ENCODE data around the gene SDR42E1. TPM values are rescaled to one million over a fixed set of nuclear protein-coding genes. Genes with fewer than 3 reads are reported as not detected.

Gene SDR42E1
- total and polyA plus RNA-seq, 2 of the 4 experiments (the other 2 are of a cell fraction) = 0.44 to 0.72 TPM

DNA sequence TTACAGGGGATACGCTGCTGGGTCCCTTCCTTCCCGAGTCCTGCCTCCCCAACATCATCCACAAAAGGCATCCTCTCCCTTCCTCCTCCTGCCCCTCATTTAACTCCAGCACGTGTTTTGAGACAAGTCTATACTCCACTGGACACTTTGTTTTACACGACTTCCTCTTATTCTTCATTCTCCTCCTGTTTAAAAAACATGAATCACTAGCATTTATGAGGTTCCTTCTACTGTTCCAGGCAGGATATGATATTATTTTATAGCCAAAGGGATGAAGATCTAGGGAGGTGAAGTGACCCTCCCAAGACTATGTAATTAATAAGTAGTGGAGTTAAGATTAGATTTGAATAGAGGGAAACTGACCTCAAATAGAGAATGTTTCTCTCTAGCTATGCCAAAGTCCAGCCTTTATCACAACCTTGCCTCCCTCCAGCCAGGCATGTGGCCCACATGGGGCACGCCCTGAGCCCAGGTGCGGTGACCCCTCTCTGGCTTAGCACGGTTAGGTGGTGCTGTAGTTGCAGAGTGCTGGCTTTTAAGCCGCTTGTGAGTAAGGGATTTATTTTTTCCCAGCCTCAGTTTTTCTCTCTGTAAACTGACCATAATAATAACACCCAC lies 22.5 kb upstream of the SDR42E1 start:
- no peaks in the 10 kb centered on the region for H4K20me1 ChIP-seq (ENCODE audit: insufficient read depth, low read length)
- H3K27ac ChIP-seq (ENCODE audit: insufficient read depth, low read length) = peak overlapping the region; percentile 7
- no peaks in the 10 kb centered on the region for H3K36me3 ChIP-seq (ENCODE audit: control insufficient read depth, insufficient read depth, low read length)
- peak overlapping the region; percentile 69 for H3K4ac ChIP-seq (ENCODE audit: low read depth, low read length)
- H2BK120ac ChIP-seq (ENCODE audit: low read depth, low read length) = peak overlapping the region; percentile 74
- 76% methylated on average over 3 of the region's 8 CpGs; no CpG with 5 or more reads in 1 of the 2 experiments for WGBS, 2 experiments (ENCODE audit: extremely low coverage in 2 of 2, insufficient read length in 1 of 2)
- H3K9me3 ChIP-seq (ENCODE audit: control insufficient read depth, insufficient read depth, low read length) = no peaks in the 10 kb centered on the region
- no peak overlapping the region for H2AFZ ChIP-seq (replicated peaks; ENCODE audit: low read length, poor library complexity)
- POLR2A ChIA-PET (ENCODE audit: unreplicated experiment) = no interaction called here
- H2AK9ac ChIP-seq (replicated peaks; ENCODE audit: low read depth, low read length, poor library complexity) = no peak overlapping the region
- peak overlapping the region; percentile 73; the same call in 1 of the 2 replicates for H2BK20ac ChIP-seq (ENCODE audit: low read depth, low read length)
- intact Hi-C loops (cut with micrococcal nuclease) = no loop called here
- peak overlapping the region; percentile 77 for H4K91ac ChIP-seq (ENCODE audit: insufficient read depth, low read depth, low read length)
- peak overlapping the region; percentile 82 for H2AK5ac ChIP-seq (ENCODE audit: low read depth, low read length)
- no peaks in the 10 kb centered on the region for H3K27me3 ChIP-seq (ENCODE audit: control insufficient read depth, insufficient read depth, low read length)
- peak overlapping the region; percentile 46; the same call in 2 of the 3 replicates for H2BK15ac ChIP-seq (ENCODE audit: low read depth, low read length)
- H3K79me1 ChIP-seq (ENCODE audit: low read depth in 1 of 2, low read length in 2 of 2) = no peaks in the 10 kb centered on the region; a peak in 1 of 4 replicates
- H3K9me1 ChIP-seq (ENCODE audit: insufficient read depth, low read length) = 0 out of 2 replicates have a peak, but pooled peaks cover 3% of the 10 kb centered on the region
- no peak overlapping the region for H2BK5ac ChIP-seq (ENCODE audit: low read depth, low read length, poor library complexity, severe bottlenecking)
- H3K14ac ChIP-seq (replicated peaks; ENCODE audit: low read depth, low read length) = 0 out of 2 replicates have a peak overlapping the region, but pooled peaks have one; percentile 14
- H3K56ac ChIP-seq (ENCODE audit: extremely low read depth, insufficient read depth, low read length) = no peak overlapping the region
- H3K4me3 ChIP-seq (ENCODE audit: insufficient read depth, low read depth, low read length) = no peak overlapping the region
- H3K4me2 ChIP-seq (ENCODE audit: low read depth, low read length) = no peak overlapping the region
- H4K8ac ChIP-seq (ENCODE audit: low read depth in 2 of 2, low read length in 2 of 2) = peak overlapping the region; percentile 49 to 56; a peak in 3 of 4 replicates
- H3K23ac ChIP-seq (ENCODE audit: low read depth, low read length) = no peak overlapping the region
- dilution Hi-C loops (cut with HindIII; ENCODE audit: low sequenced_read_pairs, unreplicated experiment) = no loop called here
- CTCF ChIA-PET = interaction anchor here (1.3 kb wide), 1 partner anchor 196 kb away, joined by 3 read pairs; no protein-coding TSS in a partner anchor
- peaks cover 14% of the 10 kb centered on the region for H3K4me1 ChIP-seq (ENCODE audit: control insufficient read depth, insufficient read depth, low read length)
- peak overlapping the region; percentile 91 for H4K5ac ChIP-seq (ENCODE audit: low read depth, low read length)
- ATAC-seq (ENCODE audit: low read depth) (no peak), DNase-seq (no peak)
- peak overlapping the region; percentile 86; the same call in 1 of the 2 replicates for H3K18ac ChIP-seq (ENCODE audit: low read depth, low read length)
- in situ Hi-C loops (cut with MboI; ENCODE audit: low sequenced_read_pairs) = loop anchor here (5.0 kb wide), 1 partner anchor 194 kb away; no protein-coding TSS in a partner anchor
- H3K9ac ChIP-seq (ENCODE audit: low read depth, low read length) = no peak overlapping the region
- BruUV-seq (replicated peaks) = no TSS peak
- TF ChIP-seq MAFK (IDR thresholded peaks at IDR 0.05; ENCODE audit: low read depth, low read length) = no peak
- no peak for TF ChIP-seq SMC3 (IDR thresholded peaks at IDR 0.05; ENCODE audit: low read depth, low read length)
- no peak for TF ChIP-seq MXI1 (IDR thresholded peaks at IDR 0.05; ENCODE audit: borderline replicate concordance, low read depth, low read length)
- TF ChIP-seq CHD1 (IDR thresholded peaks at IDR 0.05; ENCODE audit: low read depth, low read length) = no peak
- no peak for TF ChIP-seq MAZ (IDR thresholded peaks at IDR 0.05; ENCODE audit: borderline replicate concordance, low read depth, low read length)
- TF ChIP-seq RFX5 (IDR thresholded peaks at IDR 0.05; ENCODE audit: low read depth, low read length) = no peak
- no peak for TF ChIP-seq RAD21 (IDR thresholded peaks at IDR 0.05; ENCODE audit: low read length)
- no peak for TF ChIP-seq BHLHE40 (IDR thresholded peaks at IDR 0.05; ENCODE audit: low read depth, low read length)
- TF ChIP-seq, protein P1, sequence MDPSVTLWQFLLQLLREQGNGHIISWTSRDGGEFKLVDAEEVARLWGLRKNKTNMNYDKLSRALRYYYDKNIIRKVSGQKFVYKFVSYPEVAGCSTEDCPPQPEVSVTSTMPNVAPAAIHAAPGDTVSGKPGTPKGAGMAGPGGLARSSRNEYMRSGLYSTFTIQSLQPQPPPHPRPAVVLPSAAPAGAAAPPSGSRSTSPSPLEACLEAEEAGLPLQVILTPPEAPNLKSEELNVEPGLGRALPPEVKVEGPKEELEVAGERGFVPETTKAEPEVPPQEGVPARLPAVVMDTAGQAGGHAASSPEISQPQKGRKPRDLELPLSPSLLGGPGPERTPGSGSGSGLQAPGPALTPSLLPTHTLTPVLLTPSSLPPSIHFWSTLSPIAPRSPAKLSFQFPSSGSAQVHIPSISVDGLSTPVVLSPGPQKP (IDR thresholded peaks at IDR 0.05; ENCODE audit: borderline replicate concordance, low read depth, low read length) = no peak
- no peak for TF ChIP-seq NFE2L2 (IDR thresholded peaks at IDR 0.05; ENCODE audit: low read depth, low read length)
- TF ChIP-seq RCOR1 (IDR thresholded peaks at IDR 0.05; ENCODE audit: insufficient replicate concordance, low read length) = no peak
- TF ChIP-seq CEBPB (IDR thresholded peaks at IDR 0.05; ENCODE audit: low read depth, low read length) = no peak
- no peak for TF ChIP-seq FOS (IDR thresholded peaks at IDR 0.05; ENCODE audit: low read depth, low read length)
- TF ChIP-seq, protein P2, sequence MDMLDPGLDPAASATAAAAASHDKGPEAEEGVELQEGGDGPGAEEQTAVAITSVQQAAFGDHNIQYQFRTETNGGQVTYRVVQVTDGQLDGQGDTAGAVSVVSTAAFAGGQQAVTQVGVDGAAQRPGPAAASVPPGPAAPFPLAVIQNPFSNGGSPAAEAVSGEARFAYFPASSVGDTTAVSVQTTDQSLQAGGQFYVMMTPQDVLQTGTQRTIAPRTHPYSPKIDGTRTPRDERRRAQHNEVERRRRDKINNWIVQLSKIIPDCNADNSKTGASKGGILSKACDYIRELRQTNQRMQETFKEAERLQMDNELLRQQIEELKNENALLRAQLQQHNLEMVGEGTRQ (IDR thresholded peaks at IDR 0.05; ENCODE audit: low read depth, low read length) = no peak
- TF ChIP-seq POLR2A (IDR thresholded peaks at IDR 0.05; ENCODE audit: low read depth, low read length) = no peak
